Ascending aorta (tissue), 2 donors: Measurements from ENCODE around the gene LUM. TPM values are rescaled to one million over a fixed set of nuclear protein-coding genes. Genes with fewer than 3 reads are reported as not detected.

Source experiments
- DNase-seq, 2 donors: peaks; one replicate each; pipeline ENCODE4 v3.0.0-alpha.2; 2019; ENCODE audit warnings: low spot score in 2 of 2
- H3K27ac ChIP-seq, 2 donors: fragments of 200-600 bp; sonication (generic); one replicate each; pipeline ENCODE4 v1.5.1; 2016 to 2017; ENCODE audit warnings: mild to moderate bottlenecking in 1 of 2
- H3K27me3 ChIP-seq: fragments of 200-600 bp; sonication (generic); one replicate; pipeline ENCODE4 v1.5.1; 2017
- H3K36me3 ChIP-seq, 2 donors: fragments of 200-600 bp; sonication (generic); one replicate each; pipeline ENCODE4 v1.5.1; 2016
- H3K4me1 ChIP-seq, 2 donors: fragments of 200-600 bp; sonication (generic); one replicate each; pipeline ENCODE4 v1.5.1; 2016 to 2017; ENCODE audit warnings: mild to moderate bottlenecking in 1 of 2
- H3K4me3 ChIP-seq, 2 donors: fragments of 200-600 bp; sonication (generic); one replicate each; pipeline ENCODE4 v1.5.1; 2016 to 2017; ENCODE audit warnings: mild to moderate bottlenecking in 1 of 2
- H3K9me3 ChIP-seq, 2 donors: fragments of 200-600 bp; sonication (generic); one replicate each; pipeline ENCODE4 v1.5.1; 2016
- CTCF ChIP-seq, 3 experiments: fragments of 200-600 bp in 2 of 3; fragments of 450-650 bp in 1 of 3; sonication (generic) in 2 of 3; IDR thresholded peaks; one replicate each; pipeline ENCODE4 v1.5.1; 2016 to 2019; ENCODE audit warnings: antibody characterized with exemption in 3 of 3, mild to moderate bottlenecking in 1 of 3, moderate library complexity in 1 of 3
- intact Hi-C: fragments of 100-400 bp; cut with DNase I; formaldehyde crosslinking; loops from one replicate; pipeline ENCODE4 v1.15.1; 2023
- total RNA-seq: library from RNA; depleted of rRNA; stranded (reverse); fragments of >200 nt; gene quantifications from one replicate; pipeline ENCODE4 v1.1.0, GENCODE V29; 2016

Gene LUM
- total RNA-seq, 1 donor from 2014 or later: 133 TPM

- Histone ChIP-seq H3K36me3 (no peaks in the 10 kb centered on the region), H3K9me3 (no peaks in the 10 kb centered on the region), H3K27me3 (no peaks in the 10 kb centered on the region), H3K4me1 (no peaks in the 10 kb centered on the region), H3K27ac (no peak overlapping the region), H3K4me3 (no peak overlapping the region)
- no peak for DNase-seq
- TF ChIP-seq CTCF (IDR thresholded peaks at IDR 0.05): no peak
- intact Hi-C loops: no loop called here
Measured at GRCh38 chr12:91123236-91123916, 12.1 kb upstream of the LUM start.

- no peak for DNase-seq
- no peak for TF ChIP-seq CTCF (IDR thresholded peaks at IDR 0.05)
- Histone ChIP-seq H3K27ac (no peak overlapping the region), H3K4me1 (no peaks in the 10 kb centered on the region), H3K27me3 (no peaks in the 10 kb centered on the region), H3K9me3 (no peaks in the 10 kb centered on the region), H3K4me3 (no peak overlapping the region), H3K36me3 (no peaks in the 10 kb centered on the region)
- intact Hi-C loops: no loop called here
Measured at GRCh38 chr12:91120781-91121180, 9.5 kb upstream of the LUM start.

- H3K36me3 ChIP-seq: no peaks in the 10 kb centered on the region
- TF ChIP-seq CTCF (IDR thresholded peaks at IDR 0.05): no peak
- intact Hi-C loops: no loop called here
- no peaks in the 10 kb centered on the region for H3K4me1 ChIP-seq
- DNase-seq: no peak
- no peaks in the 10 kb centered on the region for H3K9me3 ChIP-seq
- H3K27ac ChIP-seq: no peak overlapping the region
- no peaks in the 10 kb centered on the region for H3K27me3 ChIP-seq
- H3K4me3 ChIP-seq: no peak overlapping the region
Measured at GRCh38 chr12:91119089-91119488, 7.8 kb upstream of the LUM start.

GRCh38 chr12:91113621-91114020 lies 2.3 kb upstream of the LUM start:
- intact Hi-C loops: no loop called here
- no peak overlapping the region for H3K4me3 ChIP-seq
- no peaks in the 10 kb centered on the region for H3K9me3 ChIP-seq
- no peak for DNase-seq
- no peaks in the 10 kb centered on the region for H3K27me3 ChIP-seq
- TF ChIP-seq CTCF (IDR thresholded peaks at IDR 0.05): no peak
- no peaks in the 10 kb centered on the region for H3K36me3 ChIP-seq
- no peak overlapping the region for H3K27ac ChIP-seq
- no peaks in the 10 kb centered on the region for H3K4me1 ChIP-seq

- H3K27ac ChIP-seq: no peak overlapping the region
- peak overlapping the region in 1 of 2 donors; percentile 21 for H3K4me3 ChIP-seq
Measured at GRCh38 chr12:91110311-91110924, 876 bp downstream of the LUM start.

More at GRCh38 chr12:91110311-91110924, 876 bp downstream of the LUM start:
- Histone ChIP-seq H3K27me3 (no peaks in the 10 kb centered on the region), H3K36me3 (no peaks in the 10 kb centered on the region), H3K9me3 (no peaks in the 10 kb centered on the region), H3K4me1 (no peaks in the 10 kb centered on the region)
- no peak for DNase-seq
- intact Hi-C loops: no loop called here
- no peak for TF ChIP-seq CTCF (IDR thresholded peaks at IDR 0.05)
